Adipocyte (in vitro differentiated cells): Measurements from ENCODE around the gene SAFB2.
A peak's percentile ranks its signal among the peaks of the same experiment; 100 is the strongest.
"Not testable (repeated sequence)": the region's sequence is repeated elsewhere in the genome, so short reads cannot be mapped to it uniquely, and the experiment has no call there.

ENCODE experiments used
- DNase-seq: peaks from one replicate; pipeline ENCODE4 v3.0.0-alpha.2; 2015; ENCODE audit warnings: low read depth
- H3K27me3 ChIP-seq: replicated peaks from 2 replicates; pipeline ENCODE4 v1.7.0; 2013; ENCODE audit warnings: mild to moderate bottlenecking, low read length, moderate library complexity; ENCODE audit not compliant: control insufficient read depth, insufficient read depth
- H3K36me3 ChIP-seq: 2 replicates; pipeline ENCODE4 v1.7.0; 2013; ENCODE audit warnings: low read length, mild to moderate bottlenecking, moderate library complexity; ENCODE audit not compliant: control insufficient read depth, insufficient read depth, severe bottlenecking
- H3K4me1 ChIP-seq: 2 replicates; pipeline ENCODE4 v1.7.0; 2013; ENCODE audit warnings: mild to moderate bottlenecking, low read length, moderate library complexity; ENCODE audit not compliant: control insufficient read depth, insufficient read depth
- H3K4me3 ChIP-seq: 2 replicates; pipeline ENCODE4 v1.7.0; 2013; ENCODE audit warnings: mild to moderate bottlenecking, low read length, moderate library complexity
- H3K9ac ChIP-seq: 2 replicates; pipeline ENCODE4 v1.7.0; 2013; ENCODE audit warnings: mild to moderate bottlenecking, low read length, moderate library complexity
- H3K9me3 ChIP-seq: 2 replicates; pipeline ENCODE4 v1.7.0; 2013; ENCODE audit warnings: mild to moderate bottlenecking, low read length, moderate library complexity; ENCODE audit not compliant: control insufficient read depth

SAFB2 gene

DNA sequence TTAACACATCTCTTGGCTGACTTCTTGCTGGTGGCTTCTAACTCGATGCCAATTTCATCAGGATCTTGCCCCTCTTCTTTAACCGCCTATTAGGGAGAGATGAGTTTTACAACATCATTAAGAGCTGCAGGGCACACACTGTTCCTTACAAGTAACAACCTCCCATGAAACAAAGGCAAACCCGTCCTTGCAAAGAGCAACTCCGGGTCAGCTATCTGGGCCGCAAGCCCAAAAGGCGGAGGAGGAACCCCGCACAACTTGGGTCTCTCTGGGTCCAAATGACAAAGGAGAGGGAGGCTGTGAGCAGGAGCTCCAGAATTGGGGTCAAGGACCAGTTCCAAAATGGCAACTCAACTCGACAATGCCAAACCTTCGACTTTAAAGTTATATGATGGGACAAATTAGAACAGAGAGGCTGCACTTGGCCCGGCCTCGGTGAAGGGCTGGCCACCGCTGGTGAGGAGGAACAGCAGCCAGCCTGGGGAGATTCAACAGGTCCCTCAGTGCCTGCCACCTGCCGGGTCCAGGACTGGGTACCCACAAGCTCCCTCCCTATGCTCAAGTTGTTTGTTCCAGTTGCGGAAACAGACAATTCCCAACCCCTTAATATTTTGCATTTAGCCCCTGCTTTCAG lies 1.1 kb downstream of the SAFB2 start:
- peak overlapping the region; percentile 98 for H3K9ac ChIP-seq
- no peak for DNase-seq
- peaks cover 47% of the 10 kb centered on the region for H3K36me3 ChIP-seq
- no peaks in the 10 kb centered on the region for H3K9me3 ChIP-seq
- no peaks in the 10 kb centered on the region for H3K27me3 ChIP-seq
- peak overlapping the region; percentile 98 for H3K4me3 ChIP-seq
- H3K4me1 ChIP-seq: peaks cover 36% of the 10 kb centered on the region

DNA sequence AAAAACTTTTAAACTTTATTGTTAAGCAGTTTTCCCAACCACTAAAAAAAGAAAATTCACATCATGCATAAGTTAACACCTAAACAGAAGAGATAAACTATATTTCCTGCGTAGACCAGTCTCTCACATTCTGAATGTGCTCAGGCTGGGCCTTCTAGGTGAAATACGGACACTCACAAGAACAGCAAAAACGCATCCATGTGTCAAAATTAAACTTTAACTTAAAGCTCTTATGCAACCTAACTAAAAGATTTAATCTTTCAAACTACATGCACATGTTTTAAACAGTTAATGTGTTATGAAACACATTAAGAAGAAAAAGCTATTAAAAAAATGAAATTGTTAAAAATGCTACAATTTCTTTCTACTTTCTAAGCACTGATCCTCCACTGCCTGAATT lies 2.6 kb downstream of the SAFB2 start:
- Histone ChIP-seq H3K4me3 (no peak overlapping the region), H3K9ac (no peak overlapping the region), H3K27me3 (no peaks in the 10 kb centered on the region), H3K36me3 (peaks cover 48% of the 10 kb centered on the region), H3K4me1 (peaks cover 24% of the 10 kb centered on the region), H3K9me3 (no peaks in the 10 kb centered on the region)
- no peak for DNase-seq

DNA sequence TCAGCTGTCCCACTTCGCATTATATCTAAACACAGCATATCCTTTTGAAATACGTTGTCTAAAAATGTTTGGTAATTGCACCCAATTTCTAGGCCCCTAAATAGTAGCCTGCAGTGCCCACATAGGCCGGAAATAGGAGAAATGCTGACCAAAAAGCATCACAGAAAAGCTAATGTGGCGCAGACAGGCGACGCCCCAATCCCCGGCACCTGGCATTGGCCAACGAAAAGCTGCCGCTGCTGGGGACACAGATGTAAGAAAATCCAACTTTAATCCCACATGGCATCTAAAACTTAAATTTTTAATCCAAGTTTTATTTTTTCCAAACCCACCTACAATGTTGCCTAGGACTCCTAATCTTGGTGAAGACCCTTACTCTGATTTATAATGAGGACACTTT lies 4.0 kb downstream of the SAFB2 start:
- Histone ChIP-seq H3K4me3 (no peak overlapping the region), H3K9me3 (no peaks in the 10 kb centered on the region), H3K27me3 (no peaks in the 10 kb centered on the region), H3K9ac (no peak overlapping the region), H3K36me3 (peaks cover 61% of the 10 kb centered on the region), H3K4me1 (peaks cover 17% of the 10 kb centered on the region)
- DNase-seq: no peak

DNA sequence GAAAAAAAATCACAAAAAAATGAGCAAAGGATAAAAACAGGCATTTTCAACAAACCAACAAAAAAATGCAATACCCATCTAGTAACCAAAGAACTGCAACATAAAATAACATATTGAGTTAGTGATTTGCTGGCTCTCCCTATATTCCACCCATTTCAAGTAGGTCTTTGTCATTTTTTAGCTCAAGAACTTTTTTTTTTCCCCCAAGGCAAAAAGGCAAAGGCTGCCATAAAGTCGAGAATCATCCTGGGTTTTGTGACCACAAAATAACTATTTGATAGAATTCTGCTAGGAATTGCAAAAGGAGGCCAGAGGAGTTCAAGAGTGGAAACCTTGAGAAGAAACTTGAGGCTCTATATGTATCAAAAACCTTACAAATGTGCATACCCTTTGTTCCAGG lies 5.5 kb downstream of the SAFB2 start:
- H3K9ac ChIP-seq: no peak overlapping the region
- H3K4me3 ChIP-seq: no peak overlapping the region
- peaks cover 76% of the 10 kb centered on the region for H3K36me3 ChIP-seq
- H3K27me3 ChIP-seq: no peaks in the 10 kb centered on the region
- no peaks in the 10 kb centered on the region for H3K9me3 ChIP-seq
- no peak for DNase-seq
- H3K4me1 ChIP-seq: peaks cover 17% of the 10 kb centered on the region

DNA sequence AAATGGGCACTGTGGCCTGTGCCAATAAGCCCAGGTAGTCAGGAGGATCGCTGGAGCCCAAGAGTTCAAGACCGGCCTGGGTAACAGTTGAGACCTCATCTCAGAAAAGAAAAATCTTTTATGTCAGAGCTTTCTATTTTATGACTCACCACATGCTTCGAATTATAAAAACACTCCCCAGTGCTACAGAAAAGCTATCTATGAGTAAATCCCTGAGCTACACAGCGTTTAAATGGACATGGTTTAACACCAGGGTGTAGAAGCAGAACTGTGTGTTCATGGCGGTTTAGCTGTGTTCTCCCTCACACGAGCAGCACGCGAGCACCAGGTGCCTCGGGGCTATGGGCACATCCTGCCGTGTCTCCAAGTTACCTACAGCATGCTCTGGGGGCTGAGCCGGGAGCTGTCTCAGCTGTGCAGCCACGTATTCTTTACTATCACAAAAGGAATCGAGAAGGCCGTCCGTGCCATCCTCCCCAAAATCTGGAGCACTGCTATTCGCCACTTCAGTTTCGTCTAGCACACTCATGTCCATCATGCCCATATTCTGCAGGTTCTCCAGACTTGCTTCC lies 6.7 kb downstream of the SAFB2 start:
- Histone ChIP-seq H3K27me3 (no peaks in the 10 kb centered on the region), H3K36me3 (peaks cover 81% of the 10 kb centered on the region), H3K4me1 (peaks cover 12% of the 10 kb centered on the region), H3K9me3 (no peaks in the 10 kb centered on the region), H3K4me3 (no peak overlapping the region), H3K9ac (no peak overlapping the region)
- DNase-seq: no peak

DNA sequence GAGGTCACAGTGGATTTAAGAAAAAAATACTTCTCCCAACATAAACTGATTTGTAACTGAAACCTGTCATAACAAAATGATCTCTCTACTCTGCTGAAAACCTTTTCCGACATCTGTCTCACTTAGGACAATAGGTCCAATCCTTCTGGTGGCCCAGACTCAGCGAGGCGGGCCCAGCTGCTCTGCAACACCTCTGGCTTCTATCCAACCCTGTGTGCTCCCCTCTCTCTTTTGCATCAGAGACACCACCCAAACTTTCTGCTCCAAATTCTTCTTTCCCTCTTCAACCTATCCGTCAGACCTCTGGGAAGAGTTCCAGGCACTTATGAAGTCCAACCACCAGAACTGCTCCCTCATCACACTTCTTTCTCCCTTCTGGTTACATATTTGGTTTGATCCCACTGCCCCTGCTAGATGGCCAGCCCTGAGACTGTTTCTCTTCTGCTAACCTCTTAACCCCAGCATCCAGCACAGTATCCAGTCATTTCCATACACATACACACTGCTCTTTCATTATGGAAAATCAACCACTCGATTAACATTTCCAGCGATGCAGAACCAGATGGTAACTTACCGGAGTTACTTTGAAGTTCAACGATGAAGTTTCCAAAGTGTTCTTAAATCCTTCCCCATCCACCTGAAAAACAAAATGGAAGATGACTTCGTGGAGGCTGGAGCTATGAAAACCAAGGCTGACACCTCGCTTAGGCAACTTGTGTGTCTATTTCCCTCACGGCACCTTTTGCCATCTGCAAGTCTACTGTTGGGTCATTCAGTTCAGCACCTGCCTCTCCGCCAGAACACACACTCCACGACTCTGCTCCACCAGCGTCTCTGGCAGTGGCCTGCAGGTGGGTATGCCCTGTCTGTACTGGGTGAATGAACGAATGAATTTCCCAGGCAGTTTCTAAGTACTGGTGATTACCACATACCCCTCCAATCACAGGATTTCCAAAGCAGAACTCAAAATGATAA lies 9.4 kb downstream of the SAFB2 start:
- H3K4me1 ChIP-seq: no peaks in the 10 kb centered on the region
- H3K36me3 ChIP-seq: peaks cover 86% of the 10 kb centered on the region
- no peak for DNase-seq
- no peaks in the 10 kb centered on the region for H3K9me3 ChIP-seq
- no peak overlapping the region for H3K4me3 ChIP-seq
- H3K9ac ChIP-seq: no peak overlapping the region
- H3K27me3 ChIP-seq: no peaks in the 10 kb centered on the region

DNA sequence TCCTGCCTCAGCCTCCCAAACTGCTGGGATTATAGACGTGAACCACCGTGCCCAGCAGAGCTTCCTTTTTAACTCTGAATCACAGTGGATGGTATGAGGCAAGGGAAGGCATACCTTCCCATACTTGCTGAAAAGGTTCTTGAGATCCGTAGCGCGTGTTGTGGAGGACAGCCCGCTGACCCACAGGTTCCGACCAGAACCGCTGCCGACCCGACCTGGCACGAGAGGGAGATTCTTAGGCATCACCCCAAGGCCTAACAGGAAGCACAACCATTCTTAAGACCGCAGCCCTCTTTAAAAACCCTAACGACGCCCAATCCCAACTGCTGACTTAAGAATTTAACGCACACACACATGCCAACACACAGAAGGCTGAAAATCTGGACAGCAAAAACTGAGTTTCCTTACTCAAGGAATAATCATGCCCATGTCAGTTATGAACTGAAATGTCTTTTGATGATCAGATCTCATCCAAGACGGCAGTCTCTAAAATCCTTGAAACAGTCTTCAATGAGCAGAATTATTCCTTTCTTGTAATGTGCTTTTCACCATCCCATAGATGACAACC lies 12.6 kb downstream of the SAFB2 start:
- no peak overlapping the region for H3K4me3 ChIP-seq
- no peak for DNase-seq
- peaks cover 5% of the 10 kb centered on the region for H3K4me1 ChIP-seq
- no peaks in the 10 kb centered on the region for H3K27me3 ChIP-seq
- H3K36me3 ChIP-seq: peaks cover 90% of the 10 kb centered on the region
- no peak overlapping the region for H3K9ac ChIP-seq
- no peaks in the 10 kb centered on the region for H3K9me3 ChIP-seq

DNA sequence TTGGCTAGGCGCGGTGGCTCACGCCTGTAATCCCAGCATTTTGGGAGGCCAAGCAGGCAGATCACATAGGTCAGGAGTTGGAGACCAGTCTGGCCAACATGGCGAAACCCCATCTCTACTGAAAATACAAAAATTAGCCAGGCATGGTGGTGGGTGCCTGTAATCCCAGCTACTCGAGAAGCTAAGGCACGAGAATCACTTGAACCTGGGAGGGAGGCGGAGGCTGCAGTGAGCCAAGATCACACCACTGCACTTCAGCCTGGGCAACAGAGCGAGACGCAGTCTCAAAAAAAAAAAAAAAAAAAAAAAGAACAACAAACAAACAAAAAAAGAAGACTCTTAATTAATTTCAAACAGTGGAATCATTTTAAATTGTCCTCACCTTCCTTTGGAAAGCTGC lies 13.8 kb downstream of the SAFB2 start:
- not testable (repeated sequence) for DNase-seq, H3K9ac ChIP-seq, H3K27me3 ChIP-seq, H3K9me3 ChIP-seq, H3K4me3 ChIP-seq, H3K4me1 ChIP-seq
- peaks cover 90% of the 10 kb centered on the region for H3K36me3 ChIP-seq

DNA sequence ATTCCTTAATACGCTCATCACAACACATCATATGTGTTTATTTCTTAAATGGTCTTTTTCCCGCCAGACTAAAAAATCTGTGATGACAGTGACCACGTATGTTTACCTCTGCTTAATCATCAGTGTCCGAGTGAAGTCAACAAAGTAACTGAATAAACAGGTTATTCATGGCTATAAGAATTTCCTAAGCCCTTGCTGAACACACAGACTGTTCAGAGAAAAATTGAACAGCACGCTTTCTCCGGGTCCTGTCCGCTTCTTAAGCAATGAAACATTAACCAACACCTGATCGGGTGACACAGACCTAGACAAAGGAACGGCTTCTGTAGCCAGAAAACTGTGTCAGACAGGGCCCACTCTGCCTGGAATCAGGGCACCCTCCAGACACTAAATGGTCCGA lies 14.3 kb downstream of the SAFB2 start:
- H3K36me3 ChIP-seq: peaks cover 90% of the 10 kb centered on the region
- DNase-seq: no peak
- peaks cover 5% of the 10 kb centered on the region for H3K4me1 ChIP-seq
- no peak overlapping the region for H3K4me3 ChIP-seq
- H3K9me3 ChIP-seq: no peaks in the 10 kb centered on the region
- no peaks in the 10 kb centered on the region for H3K27me3 ChIP-seq
- H3K9ac ChIP-seq: no peak overlapping the region

DNA sequence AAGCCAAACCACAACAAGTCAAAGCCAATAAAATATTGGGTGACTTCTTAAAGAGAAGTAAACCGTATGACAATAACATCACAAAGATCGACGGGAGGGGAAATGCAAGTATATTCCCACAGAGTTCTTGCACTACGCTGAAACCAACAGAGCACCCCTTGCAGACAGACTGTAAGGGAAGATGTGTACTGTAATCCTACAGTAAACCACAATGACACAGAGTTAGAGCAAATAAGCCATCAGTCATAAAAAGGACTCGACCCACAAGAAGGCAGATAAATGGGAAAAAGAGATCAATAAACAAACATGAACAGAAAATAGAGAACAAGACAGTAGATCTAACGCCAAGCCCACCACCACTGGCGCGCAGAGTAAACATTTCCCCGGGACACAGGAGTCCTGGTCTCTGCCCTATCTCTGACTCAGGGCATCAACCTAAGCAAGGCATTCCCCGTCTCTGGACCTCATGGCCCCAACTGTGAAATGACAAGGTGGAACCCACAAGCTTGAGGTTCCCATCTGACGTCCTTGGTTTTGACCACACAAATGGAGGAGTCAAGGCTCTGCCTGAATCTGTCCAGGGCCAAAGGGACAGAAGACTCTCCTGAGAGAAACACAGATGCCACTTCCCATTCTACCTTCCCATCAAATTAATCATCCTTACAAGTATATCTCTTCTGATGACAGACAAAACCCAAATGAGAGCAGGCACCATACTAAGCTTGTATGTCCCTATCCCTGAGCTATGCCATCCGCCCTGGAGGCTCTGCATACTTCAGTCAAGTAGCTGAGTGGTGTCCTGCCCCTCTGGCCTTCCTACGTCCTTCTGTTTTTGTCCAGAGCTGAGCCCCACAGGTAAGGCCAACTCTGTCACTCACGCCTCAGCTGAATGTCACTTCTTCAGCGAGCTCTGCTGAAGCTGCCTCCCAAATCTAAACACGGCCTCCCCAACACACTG lies 15.0 kb downstream of the SAFB2 start:
- DNase-seq: no peak
- peaks cover 90% of the 10 kb centered on the region for H3K36me3 ChIP-seq
- no peaks in the 10 kb centered on the region for H3K9me3 ChIP-seq
- no peak overlapping the region for H3K9ac ChIP-seq
- no peaks in the 10 kb centered on the region for H3K27me3 ChIP-seq
- H3K4me3 ChIP-seq: no peak overlapping the region
- peaks cover 5% of the 10 kb centered on the region for H3K4me1 ChIP-seq
